Ascending aorta (tissue), 2 donors: Measurements from ENCODE around the gene PDE4B. TPM values are rescaled to one million over a fixed set of nuclear protein-coding genes. Genes with fewer than 3 reads are reported as not detected.

Experiments
- DNase-seq, 2 donors: peaks; one replicate each; pipeline ENCODE4 v3.0.0-alpha.2; 2019; ENCODE audit warnings: low spot score in 2 of 2
- H3K27ac ChIP-seq, 2 donors: fragments of 200-600 bp; sonication (generic); one replicate each; pipeline ENCODE4 v1.5.1; 2016 to 2017; ENCODE audit warnings: mild to moderate bottlenecking in 1 of 2
- H3K27me3 ChIP-seq: fragments of 200-600 bp; sonication (generic); one replicate; pipeline ENCODE4 v1.5.1; 2017
- H3K36me3 ChIP-seq, 2 donors: fragments of 200-600 bp; sonication (generic); one replicate each; pipeline ENCODE4 v1.5.1; 2016
- H3K4me1 ChIP-seq, 2 donors: fragments of 200-600 bp; sonication (generic); one replicate each; pipeline ENCODE4 v1.5.1; 2016 to 2017; ENCODE audit warnings: mild to moderate bottlenecking in 1 of 2
- H3K4me3 ChIP-seq, 2 donors: fragments of 200-600 bp; sonication (generic); one replicate each; pipeline ENCODE4 v1.5.1; 2016 to 2017; ENCODE audit warnings: mild to moderate bottlenecking in 1 of 2
- H3K9me3 ChIP-seq, 2 donors: fragments of 200-600 bp; sonication (generic); one replicate each; pipeline ENCODE4 v1.5.1; 2016
- CTCF ChIP-seq, 3 experiments: fragments of 200-600 bp in 2 of 3; fragments of 450-650 bp in 1 of 3; sonication (generic) in 2 of 3; IDR thresholded peaks; one replicate each; pipeline ENCODE4 v1.5.1; 2016 to 2019; ENCODE audit warnings: antibody characterized with exemption in 3 of 3, mild to moderate bottlenecking in 1 of 3, moderate library complexity in 1 of 3
- intact Hi-C: fragments of 100-400 bp; cut with DNase I; formaldehyde crosslinking; loops from one replicate; pipeline ENCODE4 v1.15.1; 2023
- total RNA-seq: library from RNA; depleted of rRNA; stranded (reverse); fragments of >200 nt; gene quantifications from one replicate; pipeline ENCODE4 v1.1.0, GENCODE V29; 2016

Gene PDE4B
- total RNA-seq, 1 donor from 2014 or later = 4.5 TPM

GRCh38 chr1:66250478-66250877 lies 457.8 kb downstream of the PDE4B start:
- Histone ChIP-seq H3K27ac (no peak overlapping the region), H3K4me1 (no peaks in the 10 kb centered on the region), H3K27me3 (no peaks in the 10 kb centered on the region), H3K9me3 (no peaks in the 10 kb centered on the region), H3K36me3 (no peaks in the 10 kb centered on the region), H3K4me3 (no peak overlapping the region)
- no peak for DNase-seq
- intact Hi-C loops = loop anchor here (5.0 kb wide), 1 partner anchor 252 kb away; no protein-coding TSS in a partner anchor
- TF ChIP-seq CTCF (IDR thresholded peaks at IDR 0.05) = no peak

GRCh38 chr1:66251546-66251945 lies 458.9 kb downstream of the PDE4B start:
- H3K4me3 ChIP-seq = no peak overlapping the region
- no peak overlapping the region for H3K27ac ChIP-seq
- no peaks in the 10 kb centered on the region for H3K36me3 ChIP-seq
- no peaks in the 10 kb centered on the region for H3K4me1 ChIP-seq
- DNase-seq = no peak
- H3K9me3 ChIP-seq = no peaks in the 10 kb centered on the region
- no peaks in the 10 kb centered on the region for H3K27me3 ChIP-seq
- intact Hi-C loops = loop anchor here (5.0 kb wide), 1 partner anchor 251 kb away; no protein-coding TSS in a partner anchor
- no peak for TF ChIP-seq CTCF (IDR thresholded peaks at IDR 0.05)

DNA sequence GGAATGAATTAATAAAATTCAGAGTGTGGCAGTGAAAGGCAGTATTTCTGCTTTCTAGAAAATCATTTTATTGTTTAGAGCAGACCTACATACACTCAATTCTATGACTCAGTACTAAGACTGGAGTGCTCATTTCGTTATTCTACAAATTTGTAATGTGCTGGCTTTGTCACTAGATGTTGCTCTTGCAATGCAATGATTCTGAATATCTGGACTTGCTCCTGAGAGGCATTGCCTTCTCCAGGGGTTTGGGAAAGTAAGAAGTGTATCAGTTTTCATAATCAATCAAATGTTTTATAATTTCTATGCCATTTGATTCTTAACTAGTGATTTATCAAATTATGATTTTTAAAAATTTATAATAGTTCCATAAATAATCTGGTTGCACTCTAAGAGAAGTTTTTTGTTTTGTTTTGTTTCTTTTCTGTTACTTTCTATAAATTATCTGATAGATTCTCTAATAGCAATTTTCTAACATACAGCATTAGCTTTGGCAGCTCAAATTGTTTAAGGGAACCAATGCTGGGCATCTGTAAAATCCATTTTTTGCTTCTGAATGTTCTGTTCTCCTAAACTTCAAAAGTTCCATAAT lies 460.7 kb downstream of the PDE4B start:
- Histone ChIP-seq H3K27me3 (no peaks in the 10 kb centered on the region), H3K4me1 (no peaks in the 10 kb centered on the region), H3K27ac (no peak overlapping the region), H3K9me3 (no peaks in the 10 kb centered on the region), H3K36me3 (no peaks in the 10 kb centered on the region), H3K4me3 (no peak overlapping the region)
- peak; percentile 72 to 76 (median 74) for TF ChIP-seq CTCF (IDR thresholded peaks at IDR 0.05)
- intact Hi-C loops = loop anchor here (1.0 to 5.0 kb wide), 3 partner anchors 193 to 473 kb away; no protein-coding TSS in a partner anchor
- DNase-seq = no peak

DNA sequence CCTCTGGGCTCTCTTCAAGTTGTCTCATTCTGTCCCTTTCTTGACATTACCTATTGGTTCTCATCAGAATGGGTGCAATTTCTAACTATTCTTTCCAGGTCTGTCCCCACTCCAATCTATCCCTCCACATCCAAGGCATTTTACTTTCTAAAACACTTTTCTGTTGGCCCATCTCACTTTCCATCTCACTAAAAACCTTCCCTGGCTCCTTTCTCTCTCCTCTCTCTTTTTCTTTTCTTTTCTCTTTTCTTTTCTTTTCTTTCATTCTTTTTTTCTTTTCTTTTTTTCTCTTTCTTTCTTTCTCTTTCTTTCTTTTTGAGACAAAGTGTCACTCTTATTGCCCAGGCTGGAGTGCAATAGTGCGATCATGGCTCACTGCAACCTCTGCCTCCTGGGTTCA lies 462.1 kb downstream of the PDE4B start:
- Histone ChIP-seq H3K27me3 (no peaks in the 10 kb centered on the region), H3K9me3 (no peaks in the 10 kb centered on the region), H3K4me1 (no peaks in the 10 kb centered on the region), H3K36me3 (no peaks in the 10 kb centered on the region), H3K27ac (no peak overlapping the region), H3K4me3 (no peak overlapping the region)
- DNase-seq = no peak
- TF ChIP-seq CTCF (IDR thresholded peaks at IDR 0.05) = no peak
- intact Hi-C loops = loop anchor here (5.0 kb wide), 1 partner anchor 248 kb away; no protein-coding TSS in a partner anchor

DNA sequence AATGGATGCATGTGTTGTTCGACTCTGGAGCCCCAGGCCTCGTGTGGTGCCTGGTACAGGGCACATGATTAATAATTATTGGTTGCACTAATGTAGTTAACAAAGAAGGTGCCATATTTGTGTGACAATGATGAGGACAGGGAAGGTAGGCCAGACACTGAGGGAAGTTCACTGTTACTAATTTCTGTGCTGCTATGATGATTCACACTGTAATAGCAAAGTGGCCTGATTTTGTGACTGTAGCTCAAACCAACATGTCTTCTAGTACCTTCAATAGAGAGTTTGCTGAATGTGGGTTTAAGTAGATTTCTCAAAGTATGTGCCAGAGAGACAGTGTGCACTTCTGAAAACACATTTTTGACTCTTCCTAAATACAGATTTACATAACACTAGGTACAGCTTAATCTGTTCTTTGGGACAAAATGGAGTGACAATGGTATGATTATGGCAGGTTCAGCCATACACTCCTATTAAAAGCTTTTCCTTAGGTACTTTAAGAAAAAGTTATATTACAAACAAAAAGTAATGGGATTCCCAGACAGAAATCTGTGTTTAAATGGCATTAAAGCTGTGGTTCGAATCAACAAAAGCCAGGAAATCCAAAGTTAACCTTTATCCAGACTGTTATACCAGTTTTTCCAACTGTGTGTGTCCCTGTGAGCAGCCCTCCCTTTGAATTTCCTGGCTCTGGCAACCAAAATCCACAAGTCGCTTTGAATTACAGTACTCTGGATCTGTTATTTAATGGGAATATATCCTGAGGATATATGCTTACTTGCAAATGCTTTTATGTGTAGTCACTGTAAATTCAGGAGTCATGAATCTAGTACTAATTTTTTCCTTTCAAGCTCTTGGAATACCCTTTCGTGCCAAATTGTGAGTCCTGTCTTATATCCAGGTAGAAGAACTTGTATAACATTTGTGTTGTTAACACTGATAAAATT lies 464.2 kb downstream of the PDE4B start:
- Histone ChIP-seq H3K27me3 (no peaks in the 10 kb centered on the region), H3K4me3 (no peak overlapping the region), H3K9me3 (no peaks in the 10 kb centered on the region), H3K27ac (no peak overlapping the region), H3K4me1 (no peaks in the 10 kb centered on the region), H3K36me3 (no peaks in the 10 kb centered on the region)
- TF ChIP-seq CTCF (IDR thresholded peaks at IDR 0.05) = no peak
- intact Hi-C loops = no loop called here
- DNase-seq = no peak
